T-cell (primary cell): ENCODE data around the gene NUP133. TPM values are rescaled to one million over a fixed set of nuclear protein-coding genes. Genes with fewer than 3 reads are reported as not detected.
A peak's percentile ranks its signal among the peaks of the same experiment; 100 is the strongest.

ENCODE experiments used
- ATAC-seq, 4 experiments: fragments of 200-7000 bp in 3 of 4; fragments of 150-1000 bp in 1 of 4; cut with Tn5 transposase; replicated peaks in 1 of 4; 1 replicate in 3 of 4; 2 replicates in 1 of 4; pipeline ENCODE4 v1.10.0; 2021; ENCODE audit warnings: moderate library complexity in 3 of 4, mild to moderate bottlenecking in 2 of 4, moderate number of reproducible peaks in 1 of 4
- CTCF ChIA-PET, 2 donors: fragments of 300-600 bp; sonication (Branson Sonifier 250); formaldehyde crosslinking; loops; one replicate each; lab custom pipeline; 2022; ENCODE audit warnings: antibody characterized with exemption in 2 of 2; lab: Charles Lee
- POLR2A ChIA-PET, 2 donors: fragments of 300-600 bp; sonication (Branson Sonifier 250); formaldehyde crosslinking; loops; one replicate each; lab custom pipeline; 2022; ENCODE audit warnings: antibody characterized with exemption in 2 of 2; lab: Charles Lee
- DNase-seq, 35 experiments: peaks; one replicate each; pipeline versions ENCODE4 v3.0.0 to v3.0.0-alpha.2; 2013 to 2023
- H3K27ac ChIP-seq: one replicate; pipeline ENCODE4 v1.5.1; 2013; ENCODE audit warnings: low read length
- H3K27me3 ChIP-seq, 2 experiments: replicated peaks in 1 of 2; 1 replicate in 1 of 2; 2 replicates in 1 of 2; pipeline versions ENCODE4 v1.6.1 to v1.7.0; 2013; ENCODE audit warnings: low read length in 1 of 2, mixed read lengths in 1 of 2; ENCODE audit not compliant: control insufficient read depth in 2 of 2, insufficient read depth in 2 of 2; ENCODE audit errors: extremely low read depth in 1 of 2
- H3K36me3 ChIP-seq, 2 donors: 1 replicate in 1 of 2; 2 replicates in 1 of 2; pipeline versions ENCODE4 v1.6.1 to v1.7.0; 2013; ENCODE audit warnings: low read length in 1 of 2; ENCODE audit not compliant: control insufficient read depth in 2 of 2, insufficient read depth in 1 of 2; ENCODE audit errors: extremely low read depth in 1 of 2
- H3K4me1 ChIP-seq, 2 experiments: 1 replicate in 1 of 2; 2 replicates in 1 of 2; pipeline versions ENCODE4 v1.6.1 to v1.7.0; 2013; ENCODE audit warnings: low read length in 2 of 2, mixed read lengths in 1 of 2; ENCODE audit not compliant: insufficient read depth in 2 of 2, control insufficient read depth in 1 of 2; ENCODE audit errors: extremely low read depth in 1 of 2
- H3K4me3 ChIP-seq, 2 donors: 1 replicate in 1 of 2; 2 replicates in 1 of 2; pipeline versions ENCODE4 v1.5.1 to v1.7.0; 2013; ENCODE audit warnings: mild to moderate bottlenecking in 2 of 2, low read length in 1 of 2, moderate library complexity in 1 of 2; ENCODE audit not compliant: control insufficient read depth in 1 of 2; ENCODE audit errors: extremely low read depth in 1 of 2
- H3K9me3 ChIP-seq: 2 replicates; pipeline ENCODE4 v1.7.0; 2013
- H3K27ac Mint-ChIP-seq, 2 donors: one replicate each; pipeline ENCODE4 v1.8.0; 2020 to 2021; ENCODE audit warnings: mild to moderate bottlenecking in 2 of 2, mixed read lengths in 2 of 2
- H3K27me3 Mint-ChIP-seq, 2 donors: one replicate each; pipeline ENCODE4 v1.8.0; 2021 to 2022; ENCODE audit warnings: mixed read lengths in 2 of 2
- H3K36me3 Mint-ChIP-seq: one replicate; pipeline ENCODE4 v1.8.0; 2021; ENCODE audit warnings: mixed read lengths
- H3K4me1 Mint-ChIP-seq, 3 donors: one replicate each; pipeline ENCODE4 v1.8.0; 2020 to 2022; ENCODE audit warnings: mixed read lengths in 3 of 3, mild to moderate bottlenecking in 1 of 3
- H3K4me3 Mint-ChIP-seq, 3 donors: one replicate each; pipeline ENCODE4 v1.8.0; 2020 to 2022; ENCODE audit warnings: mild to moderate bottlenecking in 3 of 3, mixed read lengths in 3 of 3, moderate library complexity in 3 of 3
- H3K9me3 Mint-ChIP-seq, 3 donors: one replicate each; pipeline ENCODE4 v1.8.0; 2020 to 2022; ENCODE audit warnings: mixed read lengths in 3 of 3
- WGBS: methylation state at CpG from one replicate; pipeline ENCODE4 v1.1.5; 2013; ENCODE audit warnings: missing lambda C conversion rate; ENCODE audit not compliant: insufficient coverage; 5-methylcytosine and 5-hydroxymethylcytosine counted together
- total RNA-seq, 35 experiments: library from RNA in 6 of 35; stranded (reverse) in 6 of 35; fragments of 120-200 nt in 1 of 35; gene quantifications; one replicate each; pipeline versions ENCODE4 v1.2.1 to v1.2.4 and lab custom pipeline; 2013 to 2026

Gene NUP133
- total RNA-seq, 5 donors from 2014 or later (not counting 1 experiment from before 2014, with no cell fraction given) = 32.3 to 47.6 (median 45.3) TPM

DNA sequence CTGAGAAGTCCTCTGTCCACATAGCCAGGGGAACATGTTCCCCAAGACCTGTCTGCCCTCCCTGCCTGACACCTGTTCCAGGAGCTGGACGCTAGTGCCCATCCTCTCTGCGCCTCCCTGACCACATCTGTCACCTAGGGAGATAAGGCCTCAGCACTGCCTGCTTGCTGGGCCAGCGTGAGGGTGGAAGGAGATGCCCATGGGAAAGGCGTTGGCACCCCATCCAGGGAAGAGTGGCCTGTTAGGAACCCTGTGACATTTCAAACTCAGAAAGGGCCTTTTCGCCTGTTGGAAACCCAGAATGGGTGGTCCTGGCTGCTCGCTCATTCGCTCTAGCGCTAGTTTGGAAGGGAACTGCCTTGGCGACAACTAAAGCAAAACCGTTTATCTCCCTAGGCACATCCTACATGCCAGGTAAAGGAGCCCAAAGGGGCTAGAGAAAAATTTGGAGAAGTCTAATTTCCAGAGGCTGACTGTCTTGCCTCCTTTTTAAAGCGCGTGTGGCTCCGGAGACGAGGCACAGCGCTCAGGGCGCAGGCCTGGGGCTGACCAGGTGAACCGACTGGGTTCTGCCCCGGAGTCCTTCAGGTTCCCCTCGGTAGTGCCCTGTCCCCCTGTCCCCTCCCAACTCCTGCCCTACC is 74.7 kb downstream of the NUP133 start:
- Histone ChIP-seq H3K36me3 (no peaks in the 10 kb centered on the region), H3K9me3 (no peaks in the 10 kb centered on the region), H3K27ac (no peak overlapping the region), H3K4me3 (no peak overlapping the region), H3K27me3 (peaks cover 19 to 61% of the 10 kb centered on the region in 2 experiments), H3K4me1 (peaks cover 10 to 37% of the 10 kb centered on the region in 2 experiments)
- H3K4me3 Mint-ChIP-seq = peak overlapping the region in 1 of 3 donors; percentile 79
- DNase-seq = no peak
- ChIA-PET CTCF (no interaction called here), POLR2A (no interaction called here)
- peaks cover 4% of the 10 kb centered on the region for H3K36me3 Mint-ChIP-seq
- H3K27ac Mint-ChIP-seq = no peak overlapping the region
- ATAC-seq = no peak
- WGBS = 22% methylated on average over 13 of the region's 19 CpGs
- peaks cover 34 to 66% of the 10 kb centered on the region in 2 donors for H3K27me3 Mint-ChIP-seq
- no peaks in the 10 kb centered on the region for H3K9me3 Mint-ChIP-seq
- H3K4me1 Mint-ChIP-seq = peaks cover 12 to 31% (median 22%) of the 10 kb centered on the region in 3 donors

DNA sequence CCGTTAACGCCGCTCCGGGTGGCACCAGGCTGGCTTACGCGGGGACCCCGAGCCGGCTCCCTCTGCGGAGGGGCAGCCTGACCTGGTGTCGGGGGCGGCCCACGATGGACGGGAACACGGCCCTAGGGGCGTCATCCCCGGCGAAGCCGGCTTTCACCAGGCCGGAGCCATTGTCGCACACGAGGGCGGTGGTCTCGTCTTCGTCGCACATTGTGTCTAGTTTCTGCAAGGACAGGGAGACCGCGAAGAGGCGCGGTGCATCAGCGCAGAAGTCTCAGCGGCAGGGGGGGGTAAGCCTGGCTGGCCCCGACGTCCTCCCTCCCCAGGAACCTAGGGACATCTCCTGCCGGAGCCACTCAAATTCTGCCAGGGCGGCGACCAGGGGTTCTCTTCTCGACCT is 75.2 kb downstream of the NUP133 start:
- ATAC-seq (no peak), DNase-seq (no peak)
- ChIA-PET POLR2A (no interaction called here), CTCF (no interaction called here)
- Mint-ChIP-seq H3K27ac (no peak overlapping the region), H3K9me3 (no peaks in the 10 kb centered on the region), H3K4me1 (peaks cover 12 to 31% (median 22%) of the 10 kb centered on the region in 3 donors), H3K4me3 (peak overlapping the region in 2 of 3 donors; percentile 4 to 79), H3K27me3 (peaks cover 40 to 72% of the 10 kb centered on the region in 2 donors), H3K36me3 (no peaks in the 10 kb centered on the region)
- H3K4me3 ChIP-seq = no peak overlapping the region
- WGBS = 21% methylated on average over 37 of the region's 37 CpGs
- no peaks in the 10 kb centered on the region for H3K36me3 ChIP-seq
- H3K27ac ChIP-seq = no peak overlapping the region
- peaks cover 19 to 61% of the 10 kb centered on the region in 2 experiments for H3K27me3 ChIP-seq
- no peaks in the 10 kb centered on the region for H3K9me3 ChIP-seq
- H3K4me1 ChIP-seq = peaks cover 10 to 37% of the 10 kb centered on the region in 2 experiments

- no peaks in the 10 kb centered on the region for H3K36me3 Mint-ChIP-seq
- 15% methylated on average over 30 of the region's 38 CpGs for WGBS
- ChIA-PET POLR2A (no interaction called here), CTCF (no interaction called here)
- Histone ChIP-seq H3K4me1 (peaks cover 10 to 37% of the 10 kb centered on the region in 2 experiments), H3K36me3 (no peaks in the 10 kb centered on the region), H3K4me3 (peak overlapping the region; percentile 15 to 35), H3K9me3 (no peaks in the 10 kb centered on the region), H3K27me3 (peaks cover 19 to 65% of the 10 kb centered on the region in 2 experiments), H3K27ac (no peak overlapping the region)
- H3K9me3 Mint-ChIP-seq = no peaks in the 10 kb centered on the region
- no peak for DNase-seq
- H3K27me3 Mint-ChIP-seq = peaks cover 41 to 76% of the 10 kb centered on the region in 2 donors
- H3K4me3 Mint-ChIP-seq = peak overlapping the region; percentile 78 to 81 (median 79)
- no peak overlapping the region for H3K27ac Mint-ChIP-seq
- peaks cover 12 to 31% (median 22%) of the 10 kb centered on the region in 3 donors for H3K4me1 Mint-ChIP-seq
- peak in 1 of 4 experiments; percentile 6 for ATAC-seq
Observed at GRCh38 chr1:229432116-229432461, 76.1 kb downstream of the NUP133 start.

DNA sequence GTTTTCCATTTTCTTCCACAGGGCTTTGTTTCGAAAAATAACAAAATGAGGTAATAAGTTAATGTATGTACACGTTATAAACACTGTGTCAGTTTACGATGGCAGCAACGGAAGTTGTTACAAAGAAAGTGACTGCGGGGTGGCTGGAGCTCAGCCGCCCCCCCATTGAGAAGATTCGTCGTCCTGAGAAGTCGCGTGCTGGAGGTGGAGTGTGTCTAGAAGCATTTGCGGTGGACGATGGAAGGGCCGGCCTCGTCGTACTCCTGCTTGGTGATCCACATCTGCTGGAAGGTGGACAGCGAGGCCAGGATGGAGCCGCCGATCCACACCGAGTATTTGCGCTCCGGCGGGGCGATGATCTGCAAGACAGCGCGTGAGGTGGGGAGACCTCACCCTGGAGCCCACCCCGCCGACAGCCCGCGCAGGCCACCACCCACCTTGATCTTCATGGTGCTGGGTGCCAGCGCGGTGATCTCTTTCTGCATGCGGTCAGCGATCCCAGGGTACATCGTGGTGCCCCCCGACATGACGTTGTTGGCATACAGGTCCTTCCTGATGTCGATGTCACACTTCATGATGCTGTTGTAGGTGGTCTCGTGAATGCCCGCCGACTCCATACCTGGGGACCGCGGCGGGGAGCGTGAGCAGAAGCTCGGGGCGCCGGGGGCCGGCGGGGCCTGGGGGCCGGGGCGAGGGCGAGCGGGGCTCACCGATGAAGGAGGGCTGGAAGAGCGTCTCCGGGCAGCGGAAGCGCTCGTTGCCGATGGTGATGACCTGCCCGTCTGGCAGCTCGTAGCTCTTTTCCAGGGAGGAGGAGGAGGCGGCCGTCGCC is 76.6 kb downstream of the NUP133 start:
- Histone ChIP-seq H3K4me1 (peaks cover 10 to 37% of the 10 kb centered on the region in 2 experiments), H3K9me3 (no peaks in the 10 kb centered on the region), H3K4me3 (peak overlapping the region; percentile 15 to 74), H3K36me3 (no peaks in the 10 kb centered on the region), H3K27me3 (peaks cover 19 to 71% of the 10 kb centered on the region in 2 experiments), H3K27ac (no peak overlapping the region)
- ChIA-PET POLR2A (no interaction called here), CTCF (no interaction called here)
- Mint-ChIP-seq H3K27me3 (peaks cover 47 to 80% of the 10 kb centered on the region in 2 donors), H3K4me3 (peak overlapping the region; percentile 78 to 81 (median 79)), H3K27ac (peak overlapping the region in 1 of 2 donors; percentile 1), H3K36me3 (no peaks in the 10 kb centered on the region), H3K4me1 (peaks cover 12 to 31% (median 22%) of the 10 kb centered on the region in 3 donors), H3K9me3 (no peaks in the 10 kb centered on the region)
- peak in 3 of 4 experiments; percentile 37 to 52 (median 39) for ATAC-seq
- peak in 1 of 35 experiments; percentile 17 for DNase-seq
- 8% methylated on average over 62 of the region's 65 CpGs for WGBS

- Mint-ChIP-seq H3K27me3 (peaks cover 49 to 84% of the 10 kb centered on the region in 2 donors), H3K4me1 (peaks cover 12 to 31% (median 22%) of the 10 kb centered on the region in 3 donors), H3K9me3 (no peaks in the 10 kb centered on the region), H3K36me3 (no peaks in the 10 kb centered on the region), H3K4me3 (peak overlapping the region; percentile 78 to 81 (median 79)), H3K27ac (peak overlapping the region in 1 of 2 donors; percentile 25)
- H3K4me3 ChIP-seq = peak overlapping the region; percentile 8 to 74
- peak; percentile 42 to 70 (median 59) for ATAC-seq
- peak in 26 of 35 experiments; percentile 11 to 45 (median 37) for DNase-seq
- POLR2A ChIA-PET = no interaction called here
- no peaks in the 10 kb centered on the region for H3K36me3 ChIP-seq
- CTCF ChIA-PET = no interaction called here
- no peak overlapping the region for H3K27ac ChIP-seq
- peaks cover 10 to 37% of the 10 kb centered on the region in 2 experiments for H3K4me1 ChIP-seq
- peaks cover 14 to 76% of the 10 kb centered on the region in 2 experiments for H3K27me3 ChIP-seq
- 4% methylated on average over 11 of the region's 16 CpGs for WGBS
- H3K9me3 ChIP-seq = no peaks in the 10 kb centered on the region
Observed at GRCh38 chr1:229430761-229431283, 77.3 kb downstream of the NUP133 start.

DNA sequence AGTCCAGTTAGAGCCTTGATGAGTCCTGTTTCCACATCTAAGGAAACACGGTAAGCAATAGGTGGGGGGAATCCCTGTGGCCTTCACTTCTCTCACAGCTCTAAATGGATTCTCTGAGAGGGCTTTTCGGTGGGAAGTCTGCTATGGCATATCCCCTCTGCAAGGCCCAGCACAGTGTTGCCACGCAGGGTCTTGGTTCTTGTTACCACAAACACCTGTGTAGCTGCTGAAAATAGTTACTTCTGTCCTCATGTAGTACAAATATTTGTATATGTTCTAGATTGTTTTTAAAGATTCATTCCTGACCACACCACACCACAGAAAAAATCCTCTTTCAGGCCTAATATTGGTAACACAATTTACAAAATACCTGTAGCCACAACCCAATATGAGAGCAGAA is 79.9 kb downstream of the NUP133 start:
- no peak overlapping the region for H3K4me3 ChIP-seq
- ChIA-PET POLR2A (no interaction called here), CTCF (no interaction called here)
- H3K36me3 ChIP-seq = no peaks in the 10 kb centered on the region
- no peaks in the 10 kb centered on the region for H3K9me3 ChIP-seq
- H3K36me3 Mint-ChIP-seq = peaks cover 4% of the 10 kb centered on the region
- 80% methylated on average over 2 of the region's 3 CpGs for WGBS
- no peak for ATAC-seq
- peaks cover 53 to 78% of the 10 kb centered on the region in 2 donors for H3K27me3 Mint-ChIP-seq
- peaks cover 4% of the 10 kb centered on the region in 3 donors for H3K9me3 Mint-ChIP-seq
- no peak overlapping the region for H3K4me3 Mint-ChIP-seq
- no peak overlapping the region for H3K27ac ChIP-seq
- DNase-seq = no peak
- H3K27me3 ChIP-seq = peaks cover 8 to 65% of the 10 kb centered on the region in 2 experiments
- H3K4me1 ChIP-seq = peaks cover 10 to 29% of the 10 kb centered on the region in 2 experiments
- H3K27ac Mint-ChIP-seq = no peak overlapping the region
- peaks cover 12 to 27% (median 18%) of the 10 kb centered on the region in 3 donors for H3K4me1 Mint-ChIP-seq
